Stimulated activated CD8-positive, alpha-beta memory T cell treated with anti-CD3 and anti-CD28 coated beads, Interleukin-7, amount 100 ng/mL, for 24 hours (primary cell): Measurements from ENCODE around the gene NAALADL2.
"Not testable (repeated sequence)": the region's sequence is repeated elsewhere in the genome, so short reads cannot be mapped to it uniquely, and the experiment has no call there.

Experiments used
- DNase-seq: peaks from one replicate; pipeline ENCODE4 v3.0.0-alpha.2; 2020; ENCODE audit warnings: low read depth

NAALADL2 gene

DNA sequence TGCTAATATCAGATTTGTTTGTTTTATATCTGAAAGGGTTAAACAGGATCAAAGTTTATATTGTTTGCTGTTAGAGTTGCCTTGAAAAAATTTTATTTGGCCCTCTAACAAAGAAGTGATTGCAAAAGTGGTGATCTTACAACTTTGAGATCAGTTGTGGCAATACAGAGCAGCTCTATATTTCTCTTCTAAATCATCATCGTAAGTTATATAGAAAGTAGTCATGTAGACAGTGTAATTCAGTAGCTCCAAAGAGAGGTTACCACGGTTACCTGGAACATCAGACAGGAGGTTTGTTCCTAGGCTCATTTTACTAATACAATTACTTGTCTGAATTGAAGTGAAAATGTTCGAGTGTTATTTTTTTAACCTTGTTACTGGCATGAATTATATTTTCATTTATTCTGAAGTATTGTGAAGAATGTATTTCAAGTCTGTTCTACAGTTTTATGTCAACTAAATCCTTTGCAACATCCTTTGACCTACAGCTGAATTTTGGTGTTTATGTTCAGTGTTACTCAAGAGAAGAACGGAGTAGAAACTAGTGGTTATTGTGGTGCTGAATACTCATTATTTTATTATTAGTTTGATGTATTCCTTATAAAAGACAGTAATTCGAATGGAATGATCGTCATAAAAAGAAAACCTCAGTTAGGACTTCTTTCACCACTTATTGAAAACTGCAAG lies 214.2 kb downstream of the NAALADL2 start:
- DNase-seq: no peak

GRCh38 chr3:175075269-175075668 lies 216.1 kb downstream of the NAALADL2 start:
- DNase-seq: no peak

GRCh38 chr3:175077216-175077615 lies 218.1 kb downstream of the NAALADL2 start:
- DNase-seq: no peak

GRCh38 chr3:175082631-175083030 lies 223.5 kb downstream of the NAALADL2 start:
- DNase-seq: no peak

DNA sequence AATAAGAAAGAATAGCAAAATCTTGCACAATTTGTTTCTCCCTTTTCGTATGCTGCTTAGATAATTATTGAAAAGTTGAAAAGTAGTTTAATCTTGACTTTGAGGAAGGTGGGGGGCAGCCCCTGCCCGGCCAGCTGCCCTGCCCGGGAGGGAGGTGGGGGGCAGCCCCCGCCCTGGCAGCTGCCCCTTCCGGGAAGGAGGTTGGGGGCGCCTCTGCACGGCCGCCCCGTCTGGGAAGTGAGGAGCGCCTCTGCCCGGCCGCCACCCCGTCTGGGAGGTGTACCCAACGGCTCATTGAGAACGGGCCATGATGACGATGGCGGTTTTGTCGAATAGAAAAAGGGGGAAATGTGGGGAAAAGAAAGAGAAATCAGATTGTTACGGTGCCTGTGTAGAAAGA lies 228.0 kb downstream of the NAALADL2 start:
- DNase-seq: not testable (repeated sequence)

DNA sequence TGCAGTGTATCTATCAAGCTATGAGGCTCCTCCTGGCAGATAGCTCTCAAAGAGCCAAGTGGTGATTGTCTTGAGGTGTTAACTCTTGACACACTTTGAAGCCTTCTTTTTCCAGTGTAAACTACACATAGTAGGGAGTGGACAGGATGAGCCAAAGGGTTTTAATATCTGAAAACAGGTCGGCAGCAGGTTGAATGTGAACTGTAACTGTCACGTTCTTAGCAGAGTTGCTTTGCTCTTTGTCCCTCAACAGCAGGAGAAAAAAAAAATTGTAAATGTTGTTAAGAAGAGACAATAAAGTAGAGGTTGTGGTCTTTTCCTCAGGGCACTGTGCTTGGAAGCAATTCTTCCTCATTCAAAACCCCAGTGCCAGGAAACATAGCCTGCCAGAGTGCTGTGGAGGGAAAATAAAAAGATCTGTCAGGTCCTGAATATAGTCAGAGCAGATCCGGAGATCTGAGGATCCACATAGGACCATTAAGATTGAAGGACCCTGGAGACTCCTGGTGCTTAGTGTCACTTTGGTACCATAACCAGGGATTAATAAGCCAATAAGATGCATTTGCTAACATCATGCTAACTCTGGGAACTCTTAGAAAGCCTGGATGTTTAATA lies 229.7 kb downstream of the NAALADL2 start:
- no peak for DNase-seq

DNA sequence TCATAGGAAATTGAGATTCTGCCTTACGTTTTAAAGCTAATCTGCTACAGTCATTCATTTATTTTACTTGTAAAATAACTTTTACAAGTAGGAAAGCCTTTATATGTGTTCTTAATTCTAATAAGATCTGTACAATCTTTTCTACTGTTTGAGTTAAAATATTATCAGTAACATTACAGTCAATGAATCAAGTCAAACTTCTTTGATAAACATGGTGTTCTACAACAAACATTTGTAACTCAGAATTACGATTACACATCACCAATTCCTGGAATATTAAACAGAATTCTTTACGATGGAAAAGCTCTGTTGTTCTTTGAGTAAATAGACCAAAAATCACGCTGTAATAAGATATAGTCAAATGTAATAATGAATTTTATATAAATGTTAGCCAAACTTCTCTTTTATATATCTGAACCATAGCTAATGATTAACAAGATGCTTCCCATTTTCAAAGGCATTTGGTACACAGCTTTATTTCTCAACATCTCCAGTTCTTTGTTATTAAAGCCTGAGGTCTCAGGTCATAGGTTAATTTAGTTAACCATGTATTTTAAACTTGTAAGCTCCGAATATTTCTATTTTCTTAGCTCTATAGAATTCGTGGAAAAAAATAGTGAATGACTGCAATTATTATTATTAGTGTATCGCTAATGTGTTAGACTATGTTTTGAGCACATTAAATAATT lies 232.4 kb downstream of the NAALADL2 start:
- no peak for DNase-seq

DNA sequence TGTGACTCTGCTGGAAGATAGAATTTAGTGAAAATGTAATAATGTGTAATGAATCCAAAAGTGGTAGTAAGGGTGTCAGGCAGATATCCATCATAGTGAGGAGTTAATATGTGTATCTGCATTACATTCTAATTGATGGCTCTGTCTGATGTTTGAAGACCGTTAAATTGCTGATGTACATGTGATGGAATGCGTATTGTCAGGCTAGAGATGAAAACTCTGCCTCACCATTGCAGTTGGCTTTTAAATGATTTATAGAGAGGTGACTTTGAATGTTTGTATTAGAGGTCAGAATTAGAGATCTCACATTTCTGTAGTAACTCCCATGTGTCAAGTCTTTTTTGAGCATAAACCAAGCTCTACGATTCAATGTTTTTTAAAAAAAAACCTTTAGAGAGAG lies 234.6 kb downstream of the NAALADL2 start:
- no peak for DNase-seq

DNA sequence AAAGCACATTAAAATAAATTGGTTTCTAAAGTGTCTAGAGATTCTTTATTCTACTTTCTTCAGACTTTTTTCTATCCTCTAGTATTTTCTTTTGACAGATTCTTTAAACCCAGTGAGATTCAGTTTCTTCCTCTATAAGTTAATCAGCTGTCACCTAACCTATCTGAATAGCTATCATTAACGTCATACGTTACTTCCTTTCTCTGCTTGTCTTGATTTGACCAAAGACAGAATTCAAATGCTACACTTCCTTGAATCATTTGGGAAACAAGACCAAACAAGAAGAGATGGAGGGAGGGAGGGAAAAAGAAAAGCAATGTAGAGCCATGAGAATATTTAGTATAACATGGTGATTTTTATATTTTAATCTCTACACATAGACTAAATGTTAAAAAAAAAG lies 235.2 kb downstream of the NAALADL2 start:
- no peak for DNase-seq

DNA sequence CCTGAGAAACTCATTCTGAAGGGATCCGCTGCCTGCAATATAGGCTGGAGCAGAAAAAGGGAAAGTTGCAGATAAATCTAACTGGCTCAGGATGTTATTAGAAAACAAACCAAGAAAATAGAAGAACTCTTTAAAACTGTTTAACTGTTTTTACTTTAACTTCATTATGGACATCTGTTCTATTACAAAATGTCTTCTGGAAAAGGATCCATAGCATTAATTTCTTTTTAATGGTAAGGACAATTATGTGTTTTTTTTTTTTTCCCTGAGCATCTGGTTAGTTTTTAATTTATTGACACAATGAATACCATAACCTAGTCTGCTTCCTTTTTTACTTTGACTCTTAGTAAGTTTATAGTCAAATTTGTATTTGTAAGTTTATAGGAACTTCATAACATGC lies 239.5 kb downstream of the NAALADL2 start:
- no peak for DNase-seq

DNA sequence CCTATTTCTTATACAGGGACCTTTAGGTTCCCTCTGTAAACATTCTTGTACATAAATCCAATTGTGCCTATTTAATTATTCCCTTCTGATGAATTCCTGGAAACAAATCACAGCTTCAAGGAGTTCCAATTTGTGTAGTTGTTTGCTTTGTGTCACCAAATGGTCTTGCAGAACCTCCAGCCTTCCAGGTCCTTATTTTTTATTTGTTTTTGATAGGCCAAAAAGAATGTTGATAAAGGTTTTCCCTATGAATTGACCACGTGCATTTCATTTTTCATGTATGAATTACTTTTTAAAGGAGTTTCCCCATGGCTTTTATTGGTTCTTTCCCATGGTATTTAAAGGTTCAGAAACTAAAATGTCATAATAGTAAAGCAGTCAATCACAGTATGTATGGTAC lies 243.0 kb downstream of the NAALADL2 start:
- DNase-seq: no peak

GRCh38 chr3:175103298-175103697 lies 244.2 kb downstream of the NAALADL2 start:
- DNase-seq: no peak

DNA sequence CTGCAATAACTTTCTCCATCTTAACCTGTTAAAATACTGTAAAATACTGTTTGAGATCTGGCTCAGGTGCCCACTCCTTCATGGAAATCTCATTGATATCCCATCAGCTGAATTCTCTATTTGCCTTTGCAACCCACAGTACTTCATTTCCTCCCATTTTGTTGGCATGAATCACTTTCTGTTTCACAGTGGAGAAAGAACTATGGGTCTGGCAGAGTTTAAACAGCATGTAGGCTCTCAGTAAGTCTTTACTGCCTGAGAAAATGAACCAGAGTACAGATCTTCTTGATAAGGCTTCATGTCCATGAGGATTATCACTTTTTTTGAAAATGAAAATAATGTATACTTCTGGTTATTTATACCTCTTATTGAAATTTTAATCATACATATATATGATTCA lies 245.9 kb downstream of the NAALADL2 start:
- no peak for DNase-seq

DNA sequence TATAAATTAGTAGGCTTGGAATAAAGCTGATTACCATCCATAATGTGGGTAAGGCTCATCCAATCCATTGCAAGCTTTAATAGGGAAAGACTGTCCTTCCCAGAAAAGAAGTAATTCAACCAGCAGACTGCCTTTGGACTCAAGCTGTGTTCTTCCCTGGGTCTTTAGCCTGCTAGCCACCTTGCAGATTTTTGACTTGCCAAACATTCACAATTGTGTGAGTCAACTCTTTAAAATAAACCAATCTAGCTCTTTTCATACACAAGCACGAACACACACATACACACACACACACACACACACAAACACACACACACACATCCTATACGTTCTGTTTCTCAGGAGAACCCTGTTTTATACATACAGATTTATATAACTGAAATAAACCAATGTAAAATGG lies 248.1 kb downstream of the NAALADL2 start:
- DNase-seq: no peak

DNA sequence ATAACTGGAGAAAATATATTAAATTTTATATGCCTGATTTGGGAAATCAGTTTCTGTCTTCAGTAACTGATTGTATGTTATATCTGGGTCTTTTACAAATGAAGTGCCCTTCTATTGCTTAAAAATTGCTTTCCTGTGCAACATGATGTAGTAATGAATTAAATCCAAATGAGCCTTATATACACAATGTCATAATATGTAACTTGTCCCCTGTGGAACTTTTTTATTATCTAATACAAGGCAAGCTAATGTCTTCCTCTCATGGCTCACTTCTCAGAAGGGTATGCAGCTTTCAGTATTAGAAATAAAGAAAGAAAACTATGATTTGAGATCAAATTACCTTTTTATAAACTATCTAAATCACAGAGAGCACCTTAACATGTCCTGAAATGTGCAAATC lies 248.9 kb downstream of the NAALADL2 start:
- no peak for DNase-seq

DNA sequence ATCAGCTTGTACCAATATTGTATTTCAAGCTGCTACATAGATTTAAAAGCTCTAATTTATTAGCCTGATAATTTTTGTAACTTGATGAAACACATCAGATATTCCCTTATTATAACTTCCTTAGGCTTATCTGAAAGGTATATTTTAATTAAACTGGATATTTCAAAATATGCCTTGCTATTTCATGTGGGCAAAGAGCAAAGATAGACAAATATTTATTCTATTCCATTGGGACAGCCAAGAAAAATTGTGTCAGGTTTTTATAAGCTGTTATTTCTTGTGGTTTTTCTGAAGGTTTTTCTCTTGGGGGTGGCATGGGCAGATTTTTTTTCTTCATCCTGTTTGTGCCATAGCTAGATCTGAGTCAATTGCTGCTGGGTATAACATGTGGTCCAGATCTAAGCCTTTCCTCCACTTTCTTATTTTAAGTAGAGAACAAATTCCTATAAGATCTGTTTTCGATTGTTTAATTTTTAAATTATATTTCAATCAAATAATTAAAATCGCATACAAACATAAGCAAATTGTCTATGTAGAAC lies 249.5 kb downstream of the NAALADL2 start:
- DNase-seq: no peak

GRCh38 chr3:175111036-175111435 lies 251.9 kb downstream of the NAALADL2 start:
- DNase-seq: no peak

- DNase-seq: no peak
These were observed 259.3 kb downstream of the NAALADL2 start for GRCh38 chr3:175118382-175118941.

DNA sequence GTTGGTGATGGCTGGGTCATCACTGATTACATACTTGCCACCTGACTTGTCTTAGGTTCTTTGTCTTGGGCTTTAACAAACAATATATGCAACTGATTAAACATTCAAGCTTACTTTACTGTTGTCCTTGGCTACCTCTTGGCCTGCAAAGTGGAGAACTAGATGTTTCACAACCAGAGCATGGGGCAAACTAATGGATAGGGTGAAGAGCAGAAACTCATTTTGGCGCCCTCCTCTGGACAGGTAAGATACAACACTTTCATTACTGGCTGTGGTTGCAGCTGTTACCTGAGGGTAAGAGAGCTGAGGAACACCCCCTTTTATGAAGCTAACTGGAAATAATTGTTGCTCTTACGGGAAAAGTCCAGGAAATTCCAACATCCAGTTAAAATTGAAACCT lies 262.1 kb downstream of the NAALADL2 start:
- no peak for DNase-seq

- no peak for DNase-seq
These were observed 268.0 kb downstream of the NAALADL2 start for GRCh38 chr3:175127075-175127662.

- DNase-seq: no peak
These were observed 270.0 kb downstream of the NAALADL2 start for GRCh38 chr3:175129126-175129525.

DNA sequence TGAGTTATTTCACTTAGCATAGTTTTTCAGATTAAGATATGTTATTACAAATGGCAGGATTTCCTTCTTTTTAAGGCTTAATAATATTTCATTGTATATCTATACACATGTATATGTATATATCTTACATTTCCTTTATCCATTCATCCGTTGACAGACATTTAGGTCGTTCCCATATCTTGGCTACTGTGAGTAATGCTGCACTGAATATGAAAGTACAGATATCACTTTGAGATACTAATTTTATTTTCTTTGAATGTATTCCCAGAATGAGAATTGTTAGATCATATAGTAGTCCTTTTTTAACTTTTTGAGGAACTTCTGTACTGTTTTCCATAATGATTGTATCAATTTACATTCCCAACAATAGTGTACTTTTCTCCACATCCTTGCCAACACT lies 270.4 kb downstream of the NAALADL2 start:
- no peak for DNase-seq
